Measurements from ENCODE around the gene DPY19L1.

DNA sequence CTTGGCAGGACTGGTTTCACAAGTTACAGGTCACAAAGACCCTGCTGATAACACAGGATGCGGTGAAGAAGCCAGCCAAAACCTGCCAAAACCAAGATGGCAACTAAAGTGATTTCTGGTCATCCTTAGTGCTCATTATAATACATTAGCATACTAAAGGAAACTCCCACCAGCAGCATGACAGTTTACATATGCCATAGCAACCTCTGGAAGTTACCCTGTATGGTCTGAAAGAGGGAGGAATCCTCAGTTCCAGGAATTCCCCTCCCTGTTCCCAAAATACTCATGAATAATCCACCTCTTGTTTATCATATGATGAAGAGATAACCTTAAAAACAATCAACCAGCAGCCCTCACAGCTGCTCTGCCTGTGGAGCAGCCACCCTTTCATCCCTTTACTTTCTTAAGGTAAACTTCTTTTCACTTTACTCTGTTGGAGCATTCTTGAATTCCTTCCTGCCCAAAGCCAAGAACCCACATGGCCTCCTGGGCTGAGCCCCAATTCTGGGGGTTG lies 21.9 kb downstream of the DPY19L1 start:
- TF ChIP-seq, protein P1, sequence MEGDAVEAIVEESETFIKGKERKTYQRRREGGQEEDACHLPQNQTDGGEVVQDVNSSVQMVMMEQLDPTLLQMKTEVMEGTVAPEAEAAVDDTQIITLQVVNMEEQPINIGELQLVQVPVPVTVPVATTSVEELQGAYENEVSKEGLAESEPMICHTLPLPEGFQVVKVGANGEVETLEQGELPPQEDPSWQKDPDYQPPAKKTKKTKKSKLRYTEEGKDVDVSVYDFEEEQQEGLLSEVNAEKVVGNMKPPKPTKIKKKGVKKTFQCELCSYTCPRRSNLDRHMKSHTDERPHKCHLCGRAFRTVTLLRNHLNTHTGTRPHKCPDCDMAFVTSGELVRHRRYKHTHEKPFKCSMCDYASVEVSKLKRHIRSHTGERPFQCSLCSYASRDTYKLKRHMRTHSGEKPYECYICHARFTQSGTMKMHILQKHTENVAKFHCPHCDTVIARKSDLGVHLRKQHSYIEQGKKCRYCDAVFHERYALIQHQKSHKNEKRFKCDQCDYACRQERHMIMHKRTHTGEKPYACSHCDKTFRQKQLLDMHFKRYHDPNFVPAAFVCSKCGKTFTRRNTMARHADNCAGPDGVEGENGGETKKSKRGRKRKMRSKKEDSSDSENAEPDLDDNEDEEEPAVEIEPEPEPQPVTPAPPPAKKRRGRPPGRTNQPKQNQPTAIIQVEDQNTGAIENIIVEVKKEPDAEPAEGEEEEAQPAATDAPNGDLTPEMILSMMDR (IDR thresholded peaks at IDR 0.05): no peak
- TF ChIP-seq, protein P2, sequence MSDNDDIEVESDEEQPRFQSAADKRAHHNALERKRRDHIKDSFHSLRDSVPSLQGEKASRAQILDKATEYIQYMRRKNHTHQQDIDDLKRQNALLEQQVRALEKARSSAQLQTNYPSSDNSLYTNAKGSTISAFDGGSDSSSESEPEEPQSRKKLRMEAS (CRISPR knock-in tag; IDR thresholded peaks at IDR 0.05): no peak
- TF ChIP-seq, protein P3, sequence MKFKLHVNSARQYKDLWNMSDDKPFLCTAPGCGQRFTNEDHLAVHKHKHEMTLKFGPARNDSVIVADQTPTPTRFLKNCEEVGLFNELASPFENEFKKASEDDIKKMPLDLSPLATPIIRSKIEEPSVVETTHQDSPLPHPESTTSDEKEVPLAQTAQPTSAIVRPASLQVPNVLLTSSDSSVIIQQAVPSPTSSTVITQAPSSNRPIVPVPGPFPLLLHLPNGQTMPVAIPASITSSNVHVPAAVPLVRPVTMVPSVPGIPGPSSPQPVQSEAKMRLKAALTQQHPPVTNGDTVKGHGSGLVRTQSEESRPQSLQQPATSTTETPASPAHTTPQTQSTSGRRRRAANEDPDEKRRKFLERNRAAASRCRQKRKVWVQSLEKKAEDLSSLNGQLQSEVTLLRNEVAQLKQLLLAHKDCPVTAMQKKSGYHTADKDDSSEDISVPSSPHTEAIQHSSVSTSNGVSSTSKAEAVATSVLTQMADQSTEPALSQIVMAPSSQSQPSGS (CRISPR knock-in tag; IDR thresholded peaks at IDR 0.05; ENCODE audit: borderline replicate concordance, low read depth): no peak
